B cell (primary cell): ENCODE data around the gene CCDC192.
"Not testable (repeated sequence)": the region's sequence is repeated elsewhere in the genome, so short reads cannot be mapped to it uniquely, and the experiment has no call there.

Experiments used
- CTCF ChIP-seq: fragments of 200-600 bp; IDR thresholded peaks from one replicate; pipeline ENCODE4 v1.8.0; 2022; ENCODE audit warnings: antibody characterized with exemption, mild to moderate bottlenecking
- EZH2 ChIP-seq: IDR thresholded peaks from 2 replicates; pipeline ENCODE4 v1.6.1; 2012; ENCODE audit warnings: borderline replicate concordance, low read depth, mild to moderate bottlenecking, moderate library complexity, low read length; ENCODE audit not compliant: insufficient read depth, poor library complexity, severe bottlenecking

GRCh38 chr5:127739348-127739747, 36.2 kb downstream of the CCDC192 start:
- not testable (repeated sequence) for TF ChIP-seq CTCF, EZH2
